ENCODE data around the gene DCLRE1C.
"Not testable (repeated sequence)": the region's sequence is repeated elsewhere in the genome, so short reads cannot be mapped to it uniquely, and the experiment has no call there.

DCLRE1C gene

GRCh38 chr10:14945108-14945507 is 8.8 kb downstream of the DCLRE1C start:
- DNase-seq (ENCODE audit: low spot score) = no peak

GRCh38 chr10:14942950-14943338 is 11.0 kb downstream of the DCLRE1C start:
- DNase-seq (ENCODE audit: low spot score) = not testable (repeated sequence)

- not testable (repeated sequence) for DNase-seq (ENCODE audit: low spot score)
Measured at GRCh38 chr10:14942147-14942949, 11.5 kb downstream of the DCLRE1C start.

GRCh38 chr10:14938971-14939370 is 14.9 kb downstream of the DCLRE1C start:
- DNase-seq (ENCODE audit: low spot score) = peak; percentile 8

GRCh38 chr10:14936584-14936983 is 17.3 kb downstream of the DCLRE1C start:
- no peak for DNase-seq (ENCODE audit: low spot score)

DNA sequence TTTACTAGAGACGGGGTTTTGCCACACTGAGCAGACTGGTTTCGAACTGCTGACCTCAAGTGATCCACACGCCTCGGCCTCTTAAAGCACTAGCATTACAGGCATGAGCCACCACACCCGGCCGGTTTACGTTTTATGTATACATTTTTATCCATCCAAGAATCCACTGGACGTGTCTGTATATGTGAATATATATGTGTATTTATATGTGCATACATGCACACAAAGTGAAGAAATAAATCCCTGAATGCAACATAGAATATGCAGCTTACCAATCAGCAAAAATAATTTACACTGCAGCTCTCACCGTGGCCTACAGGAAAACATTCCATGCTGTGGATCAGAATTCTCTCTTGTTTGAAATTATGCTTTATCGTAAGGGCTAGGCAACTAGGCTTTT is 23.3 kb downstream of the DCLRE1C start:
- DNase-seq (ENCODE audit: low spot score) = no peak

- DNase-seq (ENCODE audit: low spot score) = no peak
Measured at GRCh38 chr10:14926722-14927416, 27.0 kb downstream of the DCLRE1C start.

DNA sequence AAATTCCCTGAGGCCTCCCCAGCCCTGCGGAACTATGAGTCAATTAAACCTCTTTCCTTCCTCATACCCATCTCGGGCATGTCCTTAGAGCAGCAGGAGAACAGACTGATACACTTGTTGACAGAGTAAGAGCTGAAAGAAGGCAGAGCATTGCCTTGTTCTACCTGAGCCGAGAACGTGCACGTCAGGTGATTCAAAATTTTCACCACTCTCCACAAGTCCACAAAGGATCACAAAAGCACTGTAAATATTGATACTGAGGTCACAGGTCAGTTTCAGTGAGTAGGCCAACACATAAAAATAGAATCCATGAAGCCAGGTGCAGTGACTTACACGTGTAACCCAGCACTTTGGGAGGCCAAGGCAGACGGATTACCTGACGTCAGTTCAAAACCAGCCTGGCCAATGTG is 27.8 kb downstream of the DCLRE1C start:
- no peak for DNase-seq (ENCODE audit: low spot score)

- no peak for DNase-seq (ENCODE audit: low spot score)
Measured at GRCh38 chr10:14925268-14925667, 28.6 kb downstream of the DCLRE1C start.

GRCh38 chr10:14924013-14924412 is 29.9 kb downstream of the DCLRE1C start:
- no peak for DNase-seq (ENCODE audit: low spot score)

GRCh38 chr10:14918964-14919363 is 34.9 kb downstream of the DCLRE1C start:
- no peak for DNase-seq (ENCODE audit: low spot score)

- no peak for DNase-seq (ENCODE audit: low spot score)
Measured at GRCh38 chr10:14917827-14918226, 36.1 kb downstream of the DCLRE1C start.

GRCh38 chr10:14916600-14916999 is 37.3 kb downstream of the DCLRE1C start:
- DNase-seq (ENCODE audit: low spot score) = no peak

- no peak for DNase-seq (ENCODE audit: low spot score)
Measured at GRCh38 chr10:14911801-14912200, 42.1 kb downstream of the DCLRE1C start.

GRCh38 chr10:14910953-14911352 is 42.9 kb downstream of the DCLRE1C start:
- no peak for DNase-seq (ENCODE audit: low spot score)

DNA sequence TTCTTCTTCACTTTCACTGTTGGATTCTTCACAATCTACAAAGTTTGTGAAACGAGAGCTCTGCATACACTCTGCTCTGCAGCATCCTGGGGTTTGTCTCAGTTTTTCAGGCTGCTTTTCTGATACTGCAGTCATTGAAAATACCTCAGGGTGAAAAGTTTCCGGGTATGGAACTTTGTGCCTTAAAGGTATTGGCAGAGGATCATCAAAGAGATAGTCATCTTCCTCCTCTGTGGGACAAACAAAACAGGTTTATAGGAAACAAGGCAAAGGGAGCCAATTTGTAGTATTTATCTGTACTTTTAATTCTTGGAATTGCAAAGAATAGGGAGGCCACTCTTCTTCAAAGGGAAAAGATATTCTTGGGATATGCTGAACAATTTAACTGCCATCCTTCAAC is 44.8 kb downstream of the DCLRE1C start:
- DNase-seq (ENCODE audit: low spot score) = no peak

DNA sequence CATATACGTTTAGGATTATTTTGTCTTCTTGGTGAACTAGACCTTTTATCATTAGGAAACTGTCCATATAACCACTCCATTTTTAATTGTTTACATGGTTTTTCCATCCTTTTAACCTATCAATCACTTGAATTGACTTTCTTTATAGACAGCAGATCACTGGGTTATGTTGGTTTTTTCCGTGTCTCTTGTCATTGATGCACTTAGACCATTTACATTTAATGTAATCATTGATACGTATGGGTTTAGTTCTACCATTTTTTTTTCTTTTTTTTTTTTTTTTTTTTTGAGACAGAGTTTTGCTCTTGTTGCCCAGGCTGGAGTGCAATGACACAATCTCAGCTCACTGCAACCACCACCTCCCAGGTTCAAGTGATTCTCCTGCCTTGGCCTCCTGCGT is 46.3 kb downstream of the DCLRE1C start:
- DNase-seq (ENCODE audit: low spot score) = not testable (repeated sequence)

- no peak for DNase-seq (ENCODE audit: low spot score)
Measured at GRCh38 chr10:14906765-14907164, 47.1 kb downstream of the DCLRE1C start.

DNA sequence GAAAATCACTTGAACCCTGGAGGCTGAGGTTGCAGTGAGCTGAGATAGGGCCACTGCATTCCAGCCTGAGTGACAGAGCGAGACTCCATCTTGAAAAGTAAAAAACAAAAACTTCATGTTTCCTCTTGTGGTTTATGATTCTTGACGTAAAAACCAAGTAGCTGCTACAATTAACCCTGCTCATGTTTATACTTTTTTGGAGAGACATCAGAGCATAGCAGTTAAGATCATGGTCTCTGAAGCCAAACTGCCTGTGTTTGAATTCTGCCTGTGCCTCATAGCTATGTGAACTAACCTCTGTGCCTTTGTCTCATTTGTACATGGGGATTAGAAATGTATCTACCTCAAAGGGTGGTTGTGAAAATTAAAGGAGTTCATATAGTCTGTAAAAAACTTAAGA is 48.0 kb downstream of the DCLRE1C start:
- DNase-seq (ENCODE audit: low spot score) = no peak

DNA sequence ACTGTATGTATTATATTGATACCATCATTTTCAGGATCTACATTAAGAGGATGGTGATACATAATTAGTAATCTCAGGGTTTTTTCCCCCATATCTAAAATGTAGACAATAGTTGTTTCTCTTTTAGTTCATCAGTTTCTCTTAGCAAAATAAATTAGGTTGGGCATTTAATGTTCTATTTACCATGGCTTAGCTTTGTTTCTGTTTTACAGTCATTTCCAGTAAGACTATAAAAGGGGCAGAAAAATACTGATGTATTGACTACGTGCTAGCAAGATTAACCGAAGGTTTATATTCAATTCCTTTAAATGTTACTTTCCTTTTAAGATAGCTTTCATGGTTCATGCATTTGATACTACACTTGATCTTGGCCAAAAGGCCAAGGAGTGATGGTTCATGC is 49.0 kb downstream of the DCLRE1C start:
- DNase-seq (ENCODE audit: low spot score) = no peak

DNA sequence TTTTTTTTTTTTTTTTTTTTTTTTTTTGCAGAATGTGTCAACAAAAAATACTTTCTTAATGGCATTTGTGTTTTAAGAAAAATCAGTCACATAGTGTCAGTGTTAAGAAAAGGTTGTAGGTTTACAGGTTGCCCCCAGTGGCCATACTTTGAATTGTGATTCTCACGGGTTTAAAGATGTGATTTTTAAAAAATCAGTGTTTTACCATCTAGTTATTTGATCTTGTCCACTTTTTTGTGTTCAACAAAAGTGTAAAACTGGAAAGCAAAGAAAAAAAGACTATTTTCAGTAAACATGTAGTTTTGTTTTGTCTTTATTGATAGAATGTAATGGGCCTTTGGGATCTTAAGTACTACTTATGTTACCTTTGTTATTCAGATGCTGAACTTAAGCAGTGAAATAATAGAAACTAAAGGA is 49.6 kb downstream of the DCLRE1C start:
- peak; percentile 26 for DNase-seq (ENCODE audit: low spot score)

DNA sequence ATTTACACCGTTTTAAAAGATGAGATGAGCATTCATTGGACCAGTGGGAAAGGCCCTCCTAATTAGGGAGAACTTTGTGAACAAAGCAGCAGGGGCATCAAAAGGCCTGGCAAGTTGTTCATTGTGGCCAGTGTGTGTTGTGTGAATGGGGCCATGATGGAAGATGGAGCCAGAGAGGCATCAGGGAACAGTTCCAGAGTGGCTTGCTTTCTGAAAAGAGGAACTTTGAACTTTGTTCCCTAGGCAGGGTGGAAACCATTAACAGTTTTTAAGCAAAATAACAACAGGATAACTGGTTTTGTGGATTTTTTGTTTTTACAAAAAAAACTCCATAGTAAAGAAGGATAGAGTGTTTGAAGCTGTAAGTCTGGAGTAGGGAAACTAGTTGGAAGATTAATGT is 62.7 kb downstream of the DCLRE1C start:
- no peak for DNase-seq (ENCODE audit: low spot score)

DNA sequence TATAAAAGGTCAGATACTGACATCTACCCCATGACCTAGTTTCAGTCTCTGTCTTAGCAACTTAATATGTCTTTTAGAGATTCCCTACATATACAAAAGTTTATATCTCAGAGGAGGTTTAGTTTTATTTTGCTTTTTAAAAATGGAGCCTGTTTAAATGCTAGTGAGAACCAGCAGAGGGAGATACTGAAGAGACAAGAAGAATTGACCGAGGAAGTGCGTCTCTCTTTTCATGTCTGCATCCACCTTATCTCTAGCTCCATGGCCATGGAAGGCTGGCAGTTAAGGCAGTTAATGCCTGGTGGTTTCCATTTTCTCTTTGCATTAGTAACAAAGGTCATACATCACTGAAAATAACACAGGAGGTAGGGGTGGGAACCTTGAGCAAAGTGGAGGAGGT is 64.6 kb downstream of the DCLRE1C start:
- DNase-seq (ENCODE audit: low spot score) = peak; percentile 6

GRCh38 chr10:14884082-14884481 is 69.8 kb downstream of the DCLRE1C start:
- no peak for DNase-seq (ENCODE audit: low spot score)
